Measurements from ENCODE around the gene NAP1L4. TPM values are rescaled to one million over a fixed set of nuclear protein-coding genes. Genes with fewer than 3 reads are reported as not detected.
A peak's percentile ranks its signal among the peaks of the same experiment; 100 is the strongest.

Gene NAP1L4
- polyA plus RNA-seq, 5 donors: 144 to 206 (median 190) TPM

DNA sequence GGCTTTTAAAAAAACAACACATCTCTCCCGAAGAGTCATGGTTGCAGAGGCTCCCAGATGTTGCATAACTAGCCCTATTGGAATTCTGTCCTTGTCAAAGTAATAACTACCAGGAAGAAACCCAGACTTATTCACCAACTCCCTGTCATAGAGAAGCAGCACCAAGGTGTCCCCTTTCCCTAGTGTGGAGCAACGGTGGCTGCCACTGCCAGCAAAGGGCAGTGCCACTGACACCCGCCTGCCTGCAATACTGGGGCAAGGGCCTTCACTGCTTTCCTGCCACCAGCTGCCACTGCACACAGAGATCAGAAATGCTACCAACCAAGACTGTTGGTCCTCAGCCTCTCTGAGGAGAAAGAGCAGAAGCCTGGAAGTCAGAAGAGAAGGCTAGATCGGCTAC, 27.3 kb downstream of the NAP1L4 start:
- DNase-seq: no peak

DNA sequence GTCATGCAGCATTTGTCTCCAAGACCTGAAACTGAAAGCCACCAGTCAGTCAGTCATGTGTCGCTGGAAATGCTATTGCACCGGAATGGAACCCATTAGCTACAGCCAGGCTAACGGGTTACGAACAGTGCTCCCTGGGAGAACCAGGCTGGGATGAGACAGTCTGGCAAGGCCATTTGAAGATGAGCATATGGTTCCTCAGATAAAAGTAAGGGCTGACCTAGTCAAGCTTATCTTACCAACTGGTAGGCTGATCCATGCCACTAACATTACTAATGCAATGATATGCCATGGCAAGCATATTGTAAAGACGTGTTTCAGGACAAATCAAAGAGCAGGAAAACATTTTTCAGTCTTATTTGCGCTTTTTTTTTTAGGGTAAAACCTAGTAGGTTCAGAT, 28.4 kb downstream of the NAP1L4 start:
- no peak for DNase-seq

DNA sequence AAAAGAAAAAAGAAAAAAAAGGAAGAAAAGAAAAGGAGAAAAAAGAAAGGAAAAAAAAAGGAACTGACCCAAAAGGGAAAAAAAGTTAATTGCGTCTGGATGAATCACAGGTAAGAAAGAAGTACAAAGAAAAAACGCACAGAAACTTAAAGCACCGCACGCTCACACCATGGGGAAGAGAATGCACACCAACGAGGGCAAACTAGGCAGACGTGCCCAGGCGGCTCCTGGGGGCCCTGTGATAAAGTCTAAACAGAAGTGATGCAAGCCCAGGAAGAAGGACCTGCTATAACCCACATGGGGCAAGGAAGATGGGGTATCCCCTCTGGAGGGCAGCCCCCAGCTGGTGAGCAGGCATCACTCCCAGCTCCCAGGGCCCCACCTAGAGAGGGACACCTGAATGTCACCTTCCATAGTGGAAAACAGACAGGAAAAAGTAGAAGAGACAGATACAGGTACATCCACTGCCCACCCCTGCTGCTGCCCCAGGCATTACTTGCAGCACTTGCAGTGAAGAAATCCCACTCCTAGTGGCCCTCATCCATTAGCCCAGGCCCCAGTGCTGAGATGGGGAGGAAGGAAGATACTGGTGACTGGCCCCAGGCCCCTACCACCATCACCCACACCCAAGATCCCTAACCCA, 28.9 kb downstream of the NAP1L4 start:
- DNase-seq: no peak

DNA sequence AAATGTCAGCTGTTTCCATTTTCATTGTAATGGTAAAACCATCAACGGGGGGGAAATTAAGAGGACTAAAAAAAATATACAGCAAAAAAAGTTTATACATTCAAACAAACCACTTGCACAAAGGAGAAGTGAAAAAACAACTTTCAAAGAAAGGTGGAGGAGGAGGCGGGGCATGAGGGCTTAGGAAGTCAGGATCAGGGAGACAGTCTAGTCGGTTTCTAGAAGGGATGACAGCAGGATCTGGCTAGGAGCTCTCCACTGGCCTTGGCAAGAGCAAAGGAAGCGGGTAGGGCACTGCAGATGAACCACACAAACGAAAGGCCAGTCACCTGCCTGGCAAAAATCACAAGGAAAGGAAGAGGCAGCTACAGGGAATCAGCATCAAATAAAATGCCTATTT, 31.0 kb downstream of the NAP1L4 start:
- no peak for DNase-seq

DNA sequence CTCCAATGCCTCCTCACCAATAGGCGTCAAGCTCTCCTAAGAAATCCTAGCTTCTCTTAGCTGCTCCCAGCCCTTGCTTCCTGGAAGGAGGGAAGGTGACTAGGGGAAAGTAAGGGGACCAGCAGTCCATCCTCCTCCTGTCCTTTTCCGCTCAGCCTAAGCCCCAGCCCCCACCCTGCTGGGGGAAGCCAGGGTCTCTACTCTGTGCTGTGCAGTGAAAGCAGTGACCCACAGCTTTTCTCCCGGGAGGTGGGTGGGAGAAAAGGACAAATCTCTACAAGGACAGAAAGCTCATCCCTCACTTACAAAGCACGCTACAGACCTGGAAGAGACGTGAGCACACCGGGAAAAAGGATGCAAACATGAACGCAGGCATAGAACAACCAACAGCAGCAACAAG, 32.0 kb downstream of the NAP1L4 start:
- DNase-seq: no peak

DNA sequence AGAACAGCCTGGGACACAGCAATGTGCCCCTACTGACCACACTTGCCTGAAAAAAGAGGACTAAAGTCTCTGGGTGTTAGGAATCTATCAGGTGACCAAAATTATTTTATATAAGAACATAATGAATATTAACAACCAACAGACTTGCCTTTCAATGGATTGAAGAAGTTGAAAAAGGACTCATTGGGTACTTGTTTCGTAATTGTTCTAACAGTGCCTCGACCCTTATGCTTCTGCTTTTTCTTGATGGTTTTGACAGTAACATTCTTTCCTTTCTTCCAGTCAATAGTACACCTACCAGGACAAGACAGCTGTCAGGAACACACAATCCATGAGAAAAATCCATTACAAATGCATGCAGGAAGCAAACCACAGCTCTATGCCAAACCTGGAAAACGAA, 33.9 kb downstream of the NAP1L4 start:
- DNase-seq: no peak

DNA sequence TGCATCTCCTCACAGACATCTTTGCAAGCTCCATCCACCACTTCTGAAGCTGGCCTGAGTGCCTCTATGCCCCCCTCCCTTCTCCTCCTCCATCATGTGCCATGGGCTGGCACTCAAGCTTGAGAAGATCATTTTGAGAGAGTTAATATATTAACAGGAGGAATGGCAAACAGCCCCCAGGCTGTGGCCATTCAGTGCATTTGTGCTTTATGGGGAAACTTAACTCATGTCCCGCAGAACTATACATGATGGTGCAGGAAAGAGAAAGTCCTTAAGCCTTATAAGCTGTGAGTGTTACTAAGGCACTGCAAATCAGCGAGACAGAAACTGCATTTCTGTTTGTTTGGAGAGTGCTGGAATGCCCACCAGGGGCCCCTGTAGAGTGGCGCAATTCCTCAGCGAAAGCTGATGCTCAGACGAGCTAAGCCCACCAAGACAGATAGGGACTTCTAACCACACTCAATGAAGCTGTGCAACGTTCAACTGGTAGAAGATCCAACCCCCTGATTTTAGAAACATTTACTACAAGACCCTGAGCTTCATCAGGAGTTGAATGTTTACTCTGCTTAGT, 36.1 kb downstream of the NAP1L4 start:
- no peak for DNase-seq

DNA sequence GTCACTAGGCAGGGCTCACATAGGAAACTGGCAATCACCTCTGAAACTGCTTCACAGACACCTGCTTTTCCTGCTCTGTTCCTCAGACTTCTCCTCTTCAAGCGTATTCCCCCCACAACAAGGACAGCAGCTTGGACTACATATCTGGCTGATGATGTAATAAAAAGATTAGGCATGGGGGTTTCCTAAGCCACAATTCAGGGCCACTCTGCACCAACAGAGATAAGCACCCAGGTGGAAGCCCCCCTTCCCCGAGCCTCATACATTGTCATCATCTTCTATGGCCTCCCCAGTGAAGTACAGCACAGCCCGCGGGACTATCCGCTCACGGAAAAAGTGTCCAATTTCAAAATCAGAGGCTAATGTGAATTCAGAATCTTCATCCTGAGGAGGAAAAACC, 37.9 kb downstream of the NAP1L4 start:
- no peak for DNase-seq

DNA sequence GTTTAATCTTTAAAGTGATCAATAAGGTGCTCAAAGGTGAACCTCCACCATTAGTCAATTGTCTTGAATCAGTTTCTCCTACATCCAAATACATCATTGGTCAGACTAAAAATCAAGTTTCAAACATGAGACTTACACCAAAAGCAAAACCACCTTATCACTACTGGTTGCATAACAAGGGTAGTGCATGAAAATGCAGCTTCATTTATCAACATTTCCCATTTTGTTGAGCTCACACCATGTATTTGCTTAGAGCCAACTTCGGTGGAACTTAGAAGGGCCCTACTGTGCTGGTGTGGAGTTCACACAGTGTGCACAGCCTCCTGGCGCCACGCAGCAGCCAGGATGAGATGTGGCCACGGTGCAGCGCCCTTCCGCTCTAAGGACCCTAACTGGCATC, 39.8 kb downstream of the NAP1L4 start:
- no peak for DNase-seq

DNA sequence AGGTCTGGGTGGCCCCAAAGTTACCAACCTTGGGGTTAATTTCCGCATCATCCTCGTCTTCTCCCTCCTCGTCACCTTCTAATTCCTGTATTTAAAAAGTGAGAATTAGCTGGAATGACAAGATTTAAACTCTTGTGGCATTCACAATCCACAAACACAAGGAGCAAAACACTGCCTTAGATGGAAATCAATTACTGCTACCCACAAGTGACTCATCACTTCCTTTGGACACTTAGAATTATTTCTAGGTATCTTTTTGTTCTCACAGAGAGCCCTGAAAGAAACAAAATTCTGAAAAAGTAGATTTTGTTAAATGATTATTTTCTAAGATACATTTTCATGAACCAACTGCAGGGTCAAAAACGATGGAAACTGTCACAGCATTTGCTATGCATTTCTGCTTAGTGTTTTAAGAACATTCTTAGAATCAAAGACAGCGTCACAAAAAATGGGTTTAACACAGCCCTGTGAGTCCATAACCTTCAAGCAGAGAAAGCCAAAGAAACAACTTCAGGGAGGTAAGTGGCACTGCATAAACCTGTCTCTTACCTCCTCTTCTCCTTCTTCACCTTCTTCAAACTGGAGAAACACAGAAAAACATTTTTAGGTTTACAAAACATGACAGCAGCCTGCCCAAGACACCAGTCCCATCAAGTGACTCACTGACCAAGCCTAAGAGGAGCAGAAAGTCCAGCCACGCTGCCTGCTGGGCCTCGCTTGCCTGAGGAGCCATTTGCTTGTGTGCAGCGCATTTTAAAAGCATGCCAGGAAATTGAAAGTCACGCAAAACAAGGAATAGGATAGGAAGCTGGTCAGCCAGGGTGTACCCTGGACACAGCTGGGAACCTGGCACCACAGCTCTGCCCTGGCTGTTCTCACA, 40.7 kb downstream of the NAP1L4 start:
- DNase-seq: no peak

DNA sequence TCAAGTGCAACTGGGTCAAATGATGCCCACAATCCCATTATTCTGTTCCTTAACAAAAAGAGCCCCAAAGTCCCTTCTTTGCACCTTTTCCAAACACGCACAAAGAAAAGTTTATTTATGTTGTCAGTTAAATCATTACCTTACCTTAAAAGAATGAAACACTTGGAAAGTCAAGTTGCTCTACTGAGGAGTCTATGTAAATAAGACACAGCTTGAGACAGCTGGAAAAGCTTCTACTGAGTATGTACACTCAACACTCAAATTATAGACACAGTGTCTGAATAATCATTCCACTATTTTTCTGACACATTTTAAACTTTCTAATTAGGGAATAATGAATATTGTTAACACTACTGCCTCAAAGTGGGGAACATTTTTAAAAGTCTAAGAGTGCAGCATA, 41.3 kb downstream of the NAP1L4 start:
- no peak for DNase-seq

DNA sequence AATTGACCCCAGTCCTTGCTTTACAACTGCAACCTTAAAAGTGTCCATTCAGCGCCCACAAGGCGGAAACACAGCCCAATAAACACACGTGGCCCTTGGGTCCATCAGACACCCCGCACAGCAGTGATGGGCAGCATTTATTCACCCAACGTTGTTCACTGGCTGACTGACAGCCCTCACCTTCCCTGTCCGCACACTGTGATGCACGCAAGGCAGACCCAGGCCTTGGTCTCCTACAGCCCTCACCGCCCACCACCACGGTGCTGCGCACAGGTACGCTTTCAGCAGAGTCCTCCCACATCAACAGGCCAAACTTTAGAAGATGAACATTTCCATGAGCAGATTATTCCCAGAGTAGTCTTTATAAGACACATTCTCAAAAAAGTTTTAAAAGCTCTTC, 42.2 kb downstream of the NAP1L4 start:
- DNase-seq: no peak

DNA sequence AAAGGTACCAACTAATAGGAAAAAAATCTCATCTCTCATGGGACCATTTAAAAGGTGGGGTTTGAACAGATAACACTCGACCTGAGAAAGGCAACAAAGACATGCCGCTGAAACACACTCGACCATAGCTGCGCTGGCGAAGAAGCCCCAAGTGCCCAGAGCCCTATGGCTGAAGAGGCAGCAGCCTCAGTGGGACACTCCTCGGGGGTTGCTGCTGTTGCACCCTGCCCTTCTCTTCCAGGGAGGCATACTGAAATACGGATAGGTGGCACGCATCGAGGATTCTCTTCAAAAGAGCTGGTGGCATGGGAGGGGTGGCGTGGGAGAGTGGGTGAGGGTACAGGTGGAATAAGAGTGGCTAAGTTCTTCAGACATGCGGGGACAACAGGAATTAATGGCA, 44.4 kb downstream of the NAP1L4 start:
- no peak for DNase-seq

DNA sequence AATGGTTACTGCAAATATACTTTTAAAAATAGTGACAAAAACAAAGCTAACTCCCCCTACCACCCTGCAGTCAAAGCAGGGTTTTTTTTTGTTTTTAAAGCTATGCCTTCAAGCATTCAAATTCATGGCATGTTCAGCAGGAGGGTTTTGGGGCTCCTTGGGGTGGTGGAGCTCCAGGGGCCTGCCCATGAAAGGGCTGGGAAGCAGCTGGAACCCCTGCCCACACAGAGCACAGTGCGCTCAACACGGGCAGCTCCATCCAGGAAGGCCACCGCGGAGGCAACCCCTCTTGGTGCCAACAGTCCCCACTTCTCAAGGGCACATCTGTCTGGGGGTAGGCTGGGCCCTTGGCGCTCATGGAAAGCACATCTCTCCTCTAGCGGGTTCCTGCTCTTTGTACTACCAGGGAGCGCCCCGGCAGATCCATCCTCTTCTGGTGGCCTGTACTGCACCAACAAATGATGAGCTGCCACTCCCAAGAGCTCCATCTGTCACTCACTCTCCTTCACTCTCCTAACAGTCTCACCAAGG, 46.3 kb downstream of the NAP1L4 start:
- DNase-seq: no peak

DNA sequence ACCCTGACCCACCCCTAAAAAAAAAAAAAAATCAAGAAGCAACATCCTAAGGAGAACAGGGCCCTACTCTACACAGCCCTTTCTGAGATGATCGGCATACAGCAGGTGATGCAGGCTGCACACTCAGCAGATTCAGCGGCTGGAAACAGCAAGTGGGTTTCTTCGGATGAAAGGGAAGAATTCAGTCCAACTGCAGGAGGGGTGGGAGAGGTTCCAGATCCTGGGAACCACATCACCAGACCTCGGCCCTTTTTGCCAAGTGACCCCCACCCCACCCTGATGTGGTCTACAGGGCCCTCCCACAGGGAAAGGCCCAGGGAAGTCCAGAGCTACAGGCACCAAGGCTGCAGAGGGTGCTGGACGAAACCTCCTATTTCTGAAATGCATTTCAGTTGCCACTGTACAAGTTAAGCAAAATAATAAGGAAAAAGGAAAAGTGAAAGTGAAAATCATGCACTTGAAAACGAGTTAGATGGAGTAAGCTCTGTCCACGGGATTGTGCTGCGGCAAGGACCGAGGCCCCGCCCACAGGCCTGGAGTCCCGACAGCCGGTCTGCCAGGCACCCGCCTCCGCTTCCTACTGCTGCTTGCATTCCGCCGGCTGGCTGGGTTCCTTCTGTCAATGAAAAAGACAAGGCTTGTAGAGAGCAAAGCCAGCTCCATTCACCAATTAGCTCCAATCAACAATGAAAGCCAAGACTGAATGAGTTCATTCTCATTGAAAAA, 46.9 kb downstream of the NAP1L4 start:
- peak; percentile 84 to 86 for DNase-seq

DNA sequence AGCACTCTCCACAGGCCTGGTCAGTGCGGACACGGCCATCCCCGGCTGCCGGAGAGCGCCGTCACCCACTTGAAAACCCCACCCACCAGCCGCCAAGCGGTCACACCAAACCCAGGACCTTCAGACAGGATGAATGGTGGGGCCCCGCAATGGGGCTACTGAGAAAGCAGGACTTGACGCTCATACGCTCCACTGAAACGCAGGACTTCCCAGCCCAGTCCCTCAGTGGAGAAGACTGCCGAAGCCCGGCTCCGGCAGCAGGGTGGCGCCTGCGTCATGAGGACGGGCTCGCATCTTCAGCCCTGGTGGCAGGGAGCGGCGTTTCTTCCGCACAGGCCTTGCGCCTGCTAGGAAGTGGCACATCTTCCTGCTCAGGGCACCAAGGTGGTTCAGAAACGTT, 47.6 kb downstream of the NAP1L4 start:
- no peak for DNase-seq

DNA sequence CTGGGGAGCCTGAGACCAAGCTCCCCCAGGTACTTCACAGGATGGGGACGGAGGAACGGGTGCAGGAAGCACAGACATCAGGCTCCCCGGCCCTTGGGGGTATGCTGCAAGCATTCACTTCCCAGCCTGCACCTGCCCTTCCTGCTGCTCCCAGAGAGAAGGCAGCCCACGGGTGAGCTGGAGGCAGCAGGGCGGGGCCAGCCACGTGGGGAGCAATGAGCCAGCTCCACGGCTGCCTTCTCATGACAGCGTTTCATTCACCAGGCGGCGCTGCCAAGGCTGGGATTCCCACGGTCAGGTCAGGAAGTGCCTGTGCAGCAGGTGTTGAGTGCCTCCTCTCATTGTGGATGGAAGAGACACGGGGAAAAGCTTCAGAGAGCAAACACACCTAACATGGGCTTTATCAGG, 48.4 kb downstream of the NAP1L4 start:
- DNase-seq: no peak

DNA sequence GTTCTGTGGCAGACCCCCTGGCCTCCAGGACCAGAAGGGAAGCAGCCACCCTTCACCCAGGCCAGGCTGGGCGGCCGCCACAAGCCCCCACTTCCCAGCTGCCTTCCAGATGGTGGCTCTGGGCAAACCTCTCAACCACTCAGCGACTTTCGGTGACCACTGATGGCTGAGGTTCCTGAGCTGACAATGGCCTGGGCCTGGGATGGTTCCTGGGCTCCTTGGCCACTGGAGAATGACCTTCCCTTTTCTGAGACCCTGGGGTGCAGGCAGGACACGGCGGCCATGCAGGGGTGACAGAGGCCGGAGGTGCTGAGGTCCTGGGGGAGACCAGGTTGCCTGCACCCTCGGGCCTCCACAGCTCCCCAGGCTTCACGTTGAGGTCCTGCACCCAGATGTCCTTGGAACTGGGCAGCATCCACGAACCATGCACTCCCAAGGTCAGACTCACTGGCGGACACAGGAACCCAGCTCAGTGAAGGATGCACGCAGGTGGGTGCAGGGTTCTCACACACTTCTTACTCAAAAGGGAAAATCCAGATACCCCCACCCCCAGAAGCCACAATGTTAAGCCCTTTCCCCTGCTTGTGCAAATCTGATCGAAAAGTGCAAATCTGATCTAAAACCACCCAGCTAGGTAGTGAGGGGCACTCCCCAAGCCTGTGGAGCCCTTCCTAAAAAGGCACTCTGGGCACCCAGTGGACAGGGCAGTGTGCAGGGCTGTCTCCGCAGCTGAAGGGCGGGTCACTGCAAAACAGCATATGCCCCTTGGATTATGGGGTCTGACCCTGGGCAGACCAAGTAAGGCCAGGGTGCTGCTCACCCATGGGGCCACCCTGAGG, 49.0 kb downstream of the NAP1L4 start:
- no peak for DNase-seq

DNA sequence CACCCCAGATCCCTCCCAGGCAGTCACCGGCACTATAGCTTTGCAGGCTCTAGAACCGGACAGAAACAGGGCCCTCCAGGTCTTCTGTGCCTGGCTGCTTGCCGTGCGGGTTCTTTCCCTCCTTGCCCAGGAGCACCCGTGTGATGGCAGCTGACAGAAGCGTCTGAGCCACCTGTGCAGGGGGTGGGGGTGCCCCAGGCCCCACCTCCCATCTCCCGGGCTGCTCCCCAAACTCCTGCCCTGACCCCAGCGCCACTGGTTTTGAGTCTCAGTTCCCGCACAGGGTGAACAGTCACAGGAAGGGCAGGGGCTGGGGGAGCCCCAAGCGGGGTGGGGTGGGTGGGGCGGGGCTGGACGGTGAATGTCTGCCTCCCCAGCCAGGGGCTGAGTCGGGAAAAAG, 49.7 kb downstream of the NAP1L4 start:
- no peak for DNase-seq

DNA sequence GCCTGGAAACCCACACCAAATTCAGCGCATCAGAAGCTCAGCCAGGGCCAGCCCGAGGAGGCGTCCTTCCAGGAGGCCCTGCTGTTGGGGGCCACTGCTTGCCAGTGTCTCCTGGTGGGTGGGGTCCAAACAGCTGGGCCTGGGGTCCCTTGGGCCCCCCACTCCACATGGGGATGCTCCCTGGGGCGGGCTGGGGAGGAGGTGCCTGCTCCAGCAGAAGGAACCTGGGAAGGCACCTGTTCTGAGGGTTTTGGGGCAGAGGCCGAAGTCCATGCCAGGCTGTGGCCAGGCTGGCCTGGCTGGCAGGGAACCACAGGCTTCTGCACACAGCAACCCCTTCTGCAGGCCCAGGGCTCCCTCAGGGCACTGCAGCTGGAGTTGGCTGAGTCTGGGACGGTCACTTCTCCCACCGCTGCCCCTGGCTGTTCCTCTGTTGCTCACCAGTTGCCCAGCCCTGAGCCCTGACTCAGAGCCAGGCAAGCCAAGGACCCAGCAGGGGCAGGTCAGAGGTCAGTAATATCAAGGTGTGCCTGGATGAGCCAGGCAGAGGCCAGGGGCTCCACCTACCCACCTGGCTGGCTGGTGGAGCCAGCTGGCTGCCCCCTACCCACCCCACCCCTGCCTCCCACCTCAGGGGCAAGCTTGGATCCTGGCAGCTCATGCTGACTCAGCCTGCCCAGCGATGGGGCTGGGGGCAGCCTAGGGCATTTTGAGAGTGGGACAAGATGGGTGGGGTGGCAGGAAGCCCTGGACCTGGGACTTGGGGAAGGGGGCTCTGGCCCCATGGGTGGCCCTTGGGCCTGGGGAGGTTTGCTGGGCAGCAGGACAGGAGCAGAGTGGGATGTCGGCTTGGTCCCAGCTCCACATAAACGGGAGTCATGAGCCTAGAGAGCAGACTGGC, 51.0 kb downstream of the NAP1L4 start:
- DNase-seq: no peak

Data from right lung (tissue), 5 donors.